Jurkat, Clone E6-1 (cell line): ENCODE data around the gene CETP.

Source experiments
- DNase-seq: peaks from one replicate; pipeline ENCODE4 v3.0.0-alpha.2; 2011; ENCODE audit warnings: low read depth, low spot score
- H3K4me3 ChIP-seq: 2 replicates; pipeline ENCODE4 v1.5.1; 2011; ENCODE audit warnings: mild to moderate bottlenecking, low read length, control low read depth, moderate library complexity

CETP gene

GRCh38 chr16:57026778-57027062, 65.0 kb downstream of the CETP start:
- DNase-seq: no peak

GRCh38 chr16:57027067-57027466, 65.3 kb downstream of the CETP start:
- H3K4me3 ChIP-seq: no peak overlapping the region
- no peak for DNase-seq

More at GRCh38 chr16:57026778-57027062, 65.0 kb downstream of the CETP start:
- no peak overlapping the region for H3K4me3 ChIP-seq

GRCh38 chr16:57028086-57028485, 66.3 kb downstream of the CETP start:
- H3K4me3 ChIP-seq: no peak overlapping the region
- DNase-seq: no peak

GRCh38 chr16:57029161-57030160, 67.7 kb downstream of the CETP start:
- no peak for DNase-seq
- no peak overlapping the region for H3K4me3 ChIP-seq

- DNase-seq: no peak
- no peak overlapping the region for H3K4me3 ChIP-seq
Measured at GRCh38 chr16:57030346-57030902, 68.7 kb downstream of the CETP start.

GRCh38 chr16:57031156-57031555, 69.4 kb downstream of the CETP start:
- DNase-seq: no peak
- H3K4me3 ChIP-seq: no peak overlapping the region

GRCh38 chr16:57032346-57032745, 70.6 kb downstream of the CETP start:
- no peak overlapping the region for H3K4me3 ChIP-seq
- DNase-seq: no peak

- no peak overlapping the region for H3K4me3 ChIP-seq
Measured at GRCh38 chr16:57032931-57033330, 71.2 kb downstream of the CETP start.

More at GRCh38 chr16:57032931-57033330, 71.2 kb downstream of the CETP start:
- DNase-seq: no peak
